Spleen (tissue), 7 donors: ENCODE data around the gene MMS22L.
"Not testable (repeated sequence)": the region's sequence is repeated elsewhere in the genome, so short reads cannot be mapped to it uniquely, and the experiment has no call there.

ENCODE experiments used
- POLR2A ChIP-seq, 3 donors: fragments of 450-650 bp; IDR thresholded peaks; one replicate each; pipeline ENCODE4 v1.5.1; 2017; ENCODE audit warnings: antibody characterized with exemption in 3 of 3, mild to moderate bottlenecking in 1 of 3
- POLR2AphosphoS5 ChIP-seq, 3 donors: sonication (generic); formaldehyde crosslinking; IDR thresholded peaks; one replicate each; pipeline ENCODE4 v1.5.1; 2017; ENCODE audit warnings: antibody characterized with exemption in 3 of 3
- TF ChIP-seq, protein P1 (sequence below), 11 experiments: fragments of 200-600 bp in 7 of 11; fragments of 450-650 bp in 4 of 11; sonication (generic) in 4 of 11; IDR thresholded peaks in 8 of 11; conservative IDR thresholded peaks in 3 of 11; 1 replicate in 7 of 11; 2 replicates in 4 of 11; pipeline versions ENCODE4 v1.4.0 to v1.8.0; 2016 to 2021; ENCODE audit warnings: antibody characterized with exemption in 11 of 11, inconsistent platforms in 4 of 11, mild to moderate bottlenecking in 1 of 11
- donor health status: DM: no; HTN: no; CAD: no; lungs with moderate emphysema.
- donor health status: DM: no; HTN: no; CAD: no.
- donor health status: DM: no; HTN: no; CAD: no.

DNA sequence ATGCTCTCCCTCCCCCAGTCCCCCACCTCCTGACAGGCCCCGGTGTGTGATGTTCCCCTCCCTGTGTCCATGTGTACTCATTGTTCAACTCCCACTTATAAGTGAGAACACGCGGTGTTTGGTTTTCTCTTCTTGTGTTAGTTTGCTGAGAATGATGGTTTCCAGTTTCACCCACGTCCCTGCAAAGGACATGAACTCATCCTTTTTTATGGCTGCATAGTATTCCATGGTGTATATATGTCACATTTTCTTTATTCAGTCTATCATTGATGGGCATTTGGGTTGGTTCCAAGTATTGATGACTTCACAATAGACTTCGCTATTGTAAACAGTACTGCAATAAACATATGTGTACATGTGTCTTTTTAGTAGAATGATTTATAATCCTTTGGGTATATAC, 127.6 kb downstream of the MMS22L start:
- not testable (repeated sequence) for TF ChIP-seq POLR2AphosphoS5, POLR2A (IDR thresholded peaks at IDR 0.05)
- TF ChIP-seq, protein P1, sequence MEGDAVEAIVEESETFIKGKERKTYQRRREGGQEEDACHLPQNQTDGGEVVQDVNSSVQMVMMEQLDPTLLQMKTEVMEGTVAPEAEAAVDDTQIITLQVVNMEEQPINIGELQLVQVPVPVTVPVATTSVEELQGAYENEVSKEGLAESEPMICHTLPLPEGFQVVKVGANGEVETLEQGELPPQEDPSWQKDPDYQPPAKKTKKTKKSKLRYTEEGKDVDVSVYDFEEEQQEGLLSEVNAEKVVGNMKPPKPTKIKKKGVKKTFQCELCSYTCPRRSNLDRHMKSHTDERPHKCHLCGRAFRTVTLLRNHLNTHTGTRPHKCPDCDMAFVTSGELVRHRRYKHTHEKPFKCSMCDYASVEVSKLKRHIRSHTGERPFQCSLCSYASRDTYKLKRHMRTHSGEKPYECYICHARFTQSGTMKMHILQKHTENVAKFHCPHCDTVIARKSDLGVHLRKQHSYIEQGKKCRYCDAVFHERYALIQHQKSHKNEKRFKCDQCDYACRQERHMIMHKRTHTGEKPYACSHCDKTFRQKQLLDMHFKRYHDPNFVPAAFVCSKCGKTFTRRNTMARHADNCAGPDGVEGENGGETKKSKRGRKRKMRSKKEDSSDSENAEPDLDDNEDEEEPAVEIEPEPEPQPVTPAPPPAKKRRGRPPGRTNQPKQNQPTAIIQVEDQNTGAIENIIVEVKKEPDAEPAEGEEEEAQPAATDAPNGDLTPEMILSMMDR (IDR thresholded peaks at IDR 0.05 in 8 of 11, conservative IDR thresholded peaks at IDR 0.05 in 3 of 11), result not testable (repeated sequence)
